NCI-H1092 treated with DMSO at 0.1 percent for 48 hours (cell line): ENCODE measurements around the gene ZNF727.
"Not testable (repeated sequence)": the region's sequence is repeated elsewhere in the genome, so short reads cannot be mapped to it uniquely, and the experiment has no call there.

Source experiments
- DNase-seq: peaks from one replicate; lab custom pipeline; 2025; lab: John Stamatoyannopoulos, UW

The ZNF727 gene

DNA sequence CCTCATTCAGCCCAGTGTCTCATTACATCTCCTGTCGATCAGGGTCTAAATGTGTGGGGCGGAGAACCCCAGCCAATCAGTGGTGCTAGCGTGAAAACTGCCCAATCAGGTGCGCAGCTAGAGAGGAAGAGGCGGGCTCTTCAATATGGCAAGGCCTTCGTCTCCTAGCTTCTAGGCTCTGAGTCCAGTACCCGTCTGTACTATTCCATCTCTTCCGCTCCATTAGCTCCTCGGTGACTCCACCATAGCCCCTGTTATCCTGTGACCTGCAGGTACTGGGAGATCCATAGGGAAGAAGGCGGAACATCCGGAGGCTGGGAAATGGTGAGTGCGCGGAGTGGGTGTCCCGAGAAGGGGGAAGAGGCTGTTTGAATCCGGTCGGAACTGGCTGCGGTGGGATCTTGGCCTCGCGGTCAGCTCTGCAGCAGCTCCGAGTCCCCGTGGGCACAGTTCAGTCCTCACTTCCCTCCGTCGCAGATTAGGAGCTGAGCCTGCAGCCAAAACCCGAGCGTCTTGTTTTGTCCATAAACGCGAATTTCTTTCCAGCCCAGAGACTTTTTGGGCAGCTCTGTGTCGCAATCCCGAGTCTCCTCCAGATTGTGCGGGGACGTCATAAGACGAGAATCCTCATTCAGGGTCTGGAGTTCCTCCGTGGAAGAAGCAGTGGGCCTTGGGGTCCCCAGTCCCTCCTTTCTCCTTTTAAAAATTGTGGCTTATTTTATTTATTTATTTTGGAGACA, at the start of gene ZNF727:
Gene ZNF727 (plus strand): TSS at position 134 of the 740 bp plus-strand sequence. CDS start 188 bp downstream, at position 322.
- peak; percentile 98 for DNase-seq

- DNase-seq, result no peak
Observed at GRCh38 chr7:63998549-63998948, 46.7 kb upstream of the ZNF727 start, which contains the start of gene ZNF722. Gene ZNF722, plus strand, starts transcription at chr7:63998849. Its CDS starts 113 bp downstream, at chr7:63998962.

GRCh38 chr7:64015496-64015895, 29.7 kb upstream of the ZNF727 start:
- DNase-seq, result not testable (repeated sequence)

DNA sequence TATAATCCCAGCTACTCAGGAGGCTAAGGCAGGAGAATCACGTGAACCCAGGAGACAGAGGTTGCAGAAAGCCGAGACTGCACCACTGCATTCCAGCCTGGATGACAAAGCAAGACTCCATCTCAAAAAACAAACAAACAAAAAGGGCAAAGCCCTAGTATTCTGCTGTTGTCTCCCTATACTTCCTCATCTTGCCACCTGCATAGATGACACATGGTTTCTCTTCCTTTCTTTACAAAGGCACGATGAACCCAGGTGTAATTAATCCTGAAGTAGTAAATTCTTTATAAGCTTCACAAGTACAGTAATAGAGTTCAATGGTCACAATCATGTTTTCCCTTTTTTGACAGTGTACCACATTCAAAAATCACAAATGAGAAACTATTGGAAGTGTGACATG, 9.8 kb upstream of the ZNF727 start:
- DNase-seq, result no peak

DNA sequence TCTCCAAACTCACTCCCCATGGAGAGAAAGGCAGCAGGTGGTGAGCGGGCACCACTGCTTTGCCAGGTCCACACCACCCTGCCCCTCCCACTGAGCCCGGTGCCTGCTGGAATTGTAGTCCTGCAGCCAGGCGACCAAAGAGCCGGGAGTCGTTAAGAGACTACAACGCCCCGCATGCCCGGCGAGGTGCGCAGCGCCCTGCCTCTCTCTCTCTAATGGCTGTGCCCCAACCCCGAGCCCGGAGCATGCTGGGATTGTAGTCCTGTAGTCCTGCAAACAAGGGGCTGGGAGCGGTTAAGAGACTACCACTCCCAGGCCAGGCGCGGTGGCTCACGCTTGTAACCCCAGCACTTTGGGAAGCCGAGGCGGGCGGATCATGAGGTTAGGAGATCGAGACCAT, 8.1 kb upstream of the ZNF727 start:
- no peak for DNase-seq

DNA sequence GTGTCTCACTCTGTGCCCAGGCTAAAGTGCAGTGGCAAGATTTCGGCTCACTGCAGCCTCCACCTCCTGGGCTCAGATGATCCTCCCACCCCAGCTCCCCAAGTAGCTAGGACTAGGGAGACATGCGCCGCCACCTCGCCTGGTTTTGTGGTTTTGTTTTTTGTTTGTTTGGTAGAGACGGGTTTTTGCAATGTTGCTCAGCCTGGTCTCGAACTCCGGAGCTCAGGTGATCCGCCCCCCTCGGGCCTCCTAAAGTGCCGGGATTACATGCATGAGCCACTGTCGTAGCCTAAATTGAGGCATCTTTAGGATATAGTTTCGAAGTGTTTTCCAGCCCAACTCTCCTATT, 781 bp downstream of the ZNF727 start:
- DNase-seq, result peak; percentile 55

- not testable (repeated sequence) for DNase-seq
Observed at GRCh38 chr7:64077837-64078698, 32.8 kb downstream of the ZNF727 start.

- DNase-seq, result no peak
Observed at GRCh38 chr7:64078699-64078994, 33.4 kb downstream of the ZNF727 start.

DNA sequence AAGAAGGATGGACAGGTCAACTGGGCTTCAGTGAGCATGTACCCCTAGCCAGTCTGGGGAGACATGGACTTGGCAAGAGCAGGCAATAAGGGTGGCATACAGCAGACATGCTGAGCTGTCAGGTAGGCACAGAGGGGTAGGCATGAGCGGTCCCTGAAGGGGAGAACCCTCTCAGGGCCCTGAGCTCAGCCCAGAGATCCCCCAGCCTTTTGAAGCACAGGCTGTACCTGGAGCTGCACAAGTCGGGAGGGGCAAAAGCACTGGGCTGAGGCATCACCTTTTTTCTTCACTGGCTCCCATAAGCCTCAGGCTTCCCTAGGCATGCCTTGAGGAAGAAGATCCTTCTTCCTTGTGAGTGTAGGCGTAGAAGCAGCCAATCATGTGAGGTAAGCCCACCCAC, 42.3 kb downstream of the ZNF727 start:
- no peak for DNase-seq

DNA sequence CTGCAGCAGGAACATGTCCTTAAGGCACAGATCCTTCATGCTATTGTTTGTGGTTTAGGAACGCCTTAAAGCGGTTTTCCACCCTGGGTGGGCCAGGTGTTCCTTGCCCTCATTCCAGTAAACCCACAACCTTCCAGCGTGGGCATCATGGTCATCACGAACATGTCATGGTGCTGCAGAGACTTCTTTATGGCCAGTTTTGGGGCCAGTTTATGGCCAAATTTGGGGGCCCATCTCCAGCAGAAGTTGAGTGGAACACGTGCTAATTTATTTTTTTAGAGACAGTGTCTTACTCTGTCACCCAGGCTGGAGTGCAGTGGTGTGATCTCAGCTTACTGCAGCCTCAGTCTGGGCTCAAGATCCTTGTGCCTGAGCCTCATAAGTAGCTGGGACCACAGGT, 43.6 kb downstream of the ZNF727 start:
- DNase-seq, result not testable (repeated sequence)
